GM19324 (cell line): Measurements from ENCODE around the gene DPH6.
"Not testable (repeated sequence)": the region's sequence is repeated elsewhere in the genome, so short reads cannot be mapped to it uniquely, and the experiment has no call there.

Source experiments
- ATAC-seq: cut with Tn5 transposase; IDR thresholded peaks from one replicate; pipeline ENCODE4 v1.9.1; 2021; ENCODE audit warnings: mild to moderate bottlenecking, moderate library complexity; ENCODE audit not compliant: unreplicated experiment, low FRiP score

The DPH6 gene, protein sequence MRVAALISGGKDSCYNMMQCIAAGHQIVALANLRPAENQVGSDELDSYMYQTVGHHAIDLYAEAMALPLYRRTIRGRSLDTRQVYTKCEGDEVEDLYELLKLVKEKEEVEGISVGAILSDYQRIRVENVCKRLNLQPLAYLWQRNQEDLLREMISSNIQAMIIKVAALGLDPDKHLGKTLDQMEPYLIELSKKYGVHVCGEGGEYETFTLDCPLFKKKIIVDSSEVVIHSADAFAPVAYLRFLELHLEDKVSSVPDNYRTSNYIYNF

DNA sequence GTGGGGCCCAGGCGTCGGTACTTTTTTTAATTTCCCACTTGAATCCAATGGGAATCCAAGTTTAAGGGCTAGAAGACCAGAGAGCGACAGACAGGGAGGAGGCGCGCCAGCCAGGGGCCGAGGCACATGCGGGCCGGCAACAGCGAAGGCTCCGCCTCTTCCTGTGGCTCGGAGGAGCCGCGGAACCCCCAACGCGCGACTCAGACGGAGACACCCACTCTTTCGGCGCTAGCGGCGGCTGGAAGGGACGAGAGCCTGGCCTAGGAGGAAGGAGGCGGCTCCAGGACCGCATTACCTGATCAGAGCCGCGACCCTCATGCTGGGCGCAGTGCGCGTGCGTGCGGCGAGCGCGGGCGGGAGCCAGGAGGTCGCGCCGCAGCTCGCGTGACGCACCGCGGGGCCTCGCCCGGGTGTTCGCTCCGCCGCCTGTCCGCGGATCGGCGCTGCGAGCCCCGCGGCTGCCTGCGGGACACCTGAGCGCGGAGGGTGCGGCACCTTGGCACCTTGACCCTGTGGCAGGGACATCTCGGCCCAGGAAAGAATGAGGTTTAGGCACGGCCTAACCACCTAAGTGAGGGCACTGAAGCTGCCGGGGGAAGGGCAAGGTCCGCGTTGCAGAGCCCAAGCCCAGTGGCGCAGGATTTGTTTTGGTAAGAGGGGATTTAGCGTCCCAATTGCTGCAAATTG, at the start of gene DPH6:
Gene DPH6, minus strand, starts transcription at position 342 of the 687 bp plus-strand sequence. Its CDS starts 24 bp downstream, at position 318.
- peak; percentile 95 for ATAC-seq

DNA sequence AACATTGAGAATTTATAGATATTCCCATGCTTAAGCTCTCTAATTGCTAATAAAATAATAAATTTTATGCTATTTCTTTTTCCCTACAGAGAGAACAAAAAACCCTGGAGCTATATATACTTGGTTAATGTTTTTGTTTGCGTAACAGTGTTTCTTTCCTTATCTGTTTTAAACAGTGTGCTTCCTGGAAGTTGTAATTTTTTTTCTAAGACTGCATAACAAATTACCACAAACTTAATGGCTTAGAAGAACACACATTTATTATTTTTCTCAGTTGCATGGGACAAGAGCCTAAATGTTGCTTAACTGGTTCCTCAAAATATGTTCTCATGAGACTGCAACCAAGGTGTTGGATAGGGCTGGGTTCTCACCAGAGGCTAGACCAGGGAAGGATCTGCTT, 49.7 kb upstream of the DPH6 start:
- ATAC-seq = no peak

DNA sequence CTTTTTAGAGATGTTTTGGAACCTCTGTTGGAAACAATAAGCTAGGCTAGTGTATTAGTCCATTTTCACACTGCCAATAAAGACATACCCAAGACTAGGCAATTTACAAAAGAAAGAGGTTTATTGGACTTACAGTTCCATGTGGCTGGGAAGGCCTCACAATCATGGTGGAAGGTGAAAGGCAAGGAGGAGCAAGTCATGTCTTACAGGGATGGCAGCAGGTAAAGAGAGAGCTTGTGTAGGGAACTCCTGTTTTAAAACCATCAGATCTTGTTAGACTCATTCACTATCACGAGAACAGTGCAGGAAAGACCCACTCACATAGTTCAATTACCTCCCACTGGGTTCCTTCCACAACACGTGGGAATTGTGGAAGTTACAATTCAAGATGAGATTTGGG, 46.0 kb upstream of the DPH6 start:
- not testable (repeated sequence) for ATAC-seq

DNA sequence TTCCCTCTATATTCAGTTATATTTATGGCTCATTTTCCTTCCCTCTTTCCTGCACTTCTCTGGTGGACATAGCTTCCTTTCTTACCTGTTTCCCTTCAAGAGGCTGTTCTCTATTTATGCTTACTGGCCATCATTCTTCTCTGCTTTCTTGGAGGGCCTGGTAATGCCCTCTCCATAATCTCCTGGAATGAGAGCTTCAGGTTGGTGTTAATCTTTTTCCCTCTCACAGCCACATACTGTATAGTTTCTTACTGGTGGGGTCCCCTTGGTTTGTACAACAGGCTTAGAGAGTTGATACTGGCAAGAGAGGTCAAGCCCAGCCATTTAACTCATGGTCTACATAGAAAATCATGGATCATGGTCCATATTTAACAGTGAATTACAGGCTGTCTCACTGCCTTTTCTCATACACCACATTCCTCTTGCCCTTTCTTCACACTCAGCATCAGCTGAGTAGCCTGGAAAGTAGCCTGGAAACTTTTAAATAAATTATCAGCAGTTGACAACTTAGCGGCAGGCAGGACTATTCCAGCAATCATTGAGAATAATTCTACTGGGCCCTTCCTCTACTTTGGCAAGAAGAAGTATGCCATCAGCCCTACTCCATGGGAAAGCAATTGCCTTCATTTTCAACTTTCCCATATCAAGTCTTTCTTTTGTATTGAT, 38.0 kb upstream of the DPH6 start:
- ATAC-seq = no peak

DNA sequence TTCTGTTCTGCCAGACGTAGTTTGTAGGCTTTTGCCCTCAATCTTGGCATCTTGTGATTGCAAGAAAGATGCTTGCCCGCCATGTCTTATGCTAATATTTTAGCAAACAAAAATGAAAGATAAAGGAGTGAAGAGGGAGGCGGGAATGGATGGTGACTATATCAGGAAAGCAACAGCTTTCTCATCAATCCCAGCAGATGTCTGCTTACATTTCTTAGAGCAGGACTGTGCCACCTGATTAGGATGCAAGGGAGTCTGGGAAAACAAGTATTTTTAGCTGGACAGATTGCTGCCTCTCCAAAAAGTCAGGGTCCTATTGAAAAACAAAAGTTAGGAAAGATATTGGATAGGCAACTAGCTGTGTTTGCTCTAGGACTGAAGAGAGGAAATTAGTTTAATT, 34.6 kb upstream of the DPH6 start:
- no peak for ATAC-seq

DNA sequence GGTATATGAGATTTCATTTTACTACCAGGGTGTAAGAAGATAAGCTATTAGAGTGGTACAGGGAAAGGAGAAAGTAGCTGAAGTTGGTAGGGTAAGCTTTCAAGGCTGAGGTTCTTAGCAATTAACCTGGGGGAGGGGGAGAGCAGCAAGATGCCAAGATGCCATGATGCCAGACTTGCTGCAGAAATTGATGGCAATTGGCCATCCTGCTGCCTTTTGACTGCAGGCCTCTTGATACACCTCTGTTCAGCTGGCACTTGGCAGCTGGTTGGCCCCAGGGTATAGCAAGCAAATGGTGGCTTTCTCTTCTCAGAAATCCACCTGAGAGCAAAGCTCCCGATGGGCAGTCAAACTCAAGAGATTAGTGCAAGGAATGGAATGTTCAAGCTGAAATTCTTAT, 21.4 kb upstream of the DPH6 start:
- ATAC-seq = no peak

DNA sequence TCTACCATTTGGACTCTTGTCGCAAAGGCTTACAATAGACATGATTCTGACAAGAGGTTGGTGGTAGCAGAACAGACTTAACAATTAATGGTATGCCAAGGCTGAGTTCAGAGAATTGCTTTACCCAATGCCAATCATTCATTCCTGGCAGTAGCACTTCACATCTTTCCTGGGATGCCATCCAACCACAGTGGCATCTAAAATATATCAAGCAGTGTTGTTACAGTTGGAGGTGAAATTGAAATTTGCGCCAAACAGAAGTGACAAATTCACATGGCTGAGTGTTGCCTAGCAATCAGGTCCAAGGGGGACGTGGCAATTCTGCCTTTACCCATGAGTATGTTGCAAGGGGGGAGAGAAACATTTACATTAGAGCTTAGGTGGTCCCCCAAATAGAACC, 21.0 kb upstream of the DPH6 start:
- ATAC-seq = no peak

DNA sequence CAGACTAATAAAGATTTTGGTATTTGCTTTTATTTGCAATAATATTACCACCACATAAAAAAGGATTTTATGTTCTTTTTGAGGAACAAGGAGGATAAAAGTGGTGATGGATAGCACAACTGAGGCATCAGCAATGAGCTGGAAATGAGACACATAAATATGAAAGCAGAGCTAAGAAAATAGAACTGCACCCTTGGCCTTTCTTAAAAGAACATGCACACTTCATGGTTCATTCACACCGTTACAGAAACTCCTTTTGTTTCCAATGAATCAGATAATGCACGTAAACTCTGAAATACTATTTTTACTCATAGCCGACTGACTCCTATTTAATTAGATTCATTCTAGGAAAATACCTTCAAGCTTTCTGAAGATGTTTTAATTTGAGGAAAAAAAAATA, 19.9 kb upstream of the DPH6 start:
- ATAC-seq = no peak

DNA sequence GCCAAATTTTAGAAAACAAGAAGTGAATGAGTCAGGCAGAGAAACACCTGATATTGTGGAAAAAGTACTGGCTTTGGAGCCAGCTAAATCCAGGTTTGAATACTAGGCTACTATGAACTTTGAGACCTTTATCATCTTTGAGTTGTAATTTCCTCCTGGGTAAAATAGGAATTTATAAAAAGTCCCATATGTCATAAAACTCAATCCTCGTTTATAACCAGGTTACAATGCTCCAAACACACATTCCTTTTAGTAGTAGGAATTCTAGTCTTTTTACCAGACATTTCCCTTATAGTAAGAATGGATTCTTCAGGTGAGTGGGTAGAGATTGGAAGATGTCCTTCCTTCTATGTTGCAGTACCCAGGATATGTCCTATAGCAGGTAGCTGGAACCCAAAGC, 16.7 kb upstream of the DPH6 start:
- no peak for ATAC-seq

DNA sequence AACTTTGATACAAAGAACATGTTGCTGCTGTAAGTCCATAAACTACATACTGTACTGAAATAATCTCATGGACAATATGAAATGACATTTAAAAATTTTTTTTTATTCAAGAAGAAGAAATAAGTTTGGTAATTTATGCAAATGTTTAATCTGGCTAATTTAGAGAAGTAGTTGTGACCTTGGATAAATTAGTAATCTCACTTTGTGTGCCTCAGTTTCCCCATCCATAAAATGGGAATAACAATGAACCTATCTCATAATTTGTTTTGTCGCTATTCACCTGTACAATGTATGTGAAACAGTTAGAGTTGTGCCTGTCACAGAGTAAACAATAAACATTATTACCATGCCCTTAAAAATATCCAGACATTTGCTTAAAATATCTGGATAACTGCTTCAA, 15.3 kb upstream of the DPH6 start:
- no peak for ATAC-seq

DNA sequence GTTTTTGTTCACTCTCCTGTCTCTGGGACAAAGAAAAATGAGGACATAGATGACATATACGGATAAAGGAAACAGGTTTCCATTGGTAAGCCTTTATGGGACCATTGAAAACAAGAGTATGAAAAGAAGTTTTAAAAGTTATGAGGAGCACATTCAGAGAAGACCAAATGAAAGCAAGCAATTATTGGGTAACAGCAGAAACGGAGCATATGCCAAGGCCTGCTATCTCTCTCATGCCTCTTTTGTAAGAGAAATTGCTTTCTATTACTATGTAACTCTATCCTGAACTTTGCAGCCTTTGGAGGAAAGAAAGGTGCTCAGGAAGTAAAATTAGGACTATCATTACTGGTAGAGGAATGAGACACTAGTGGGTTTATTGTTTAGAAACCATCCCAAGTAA, 14.9 kb upstream of the DPH6 start:
- no peak for ATAC-seq

DNA sequence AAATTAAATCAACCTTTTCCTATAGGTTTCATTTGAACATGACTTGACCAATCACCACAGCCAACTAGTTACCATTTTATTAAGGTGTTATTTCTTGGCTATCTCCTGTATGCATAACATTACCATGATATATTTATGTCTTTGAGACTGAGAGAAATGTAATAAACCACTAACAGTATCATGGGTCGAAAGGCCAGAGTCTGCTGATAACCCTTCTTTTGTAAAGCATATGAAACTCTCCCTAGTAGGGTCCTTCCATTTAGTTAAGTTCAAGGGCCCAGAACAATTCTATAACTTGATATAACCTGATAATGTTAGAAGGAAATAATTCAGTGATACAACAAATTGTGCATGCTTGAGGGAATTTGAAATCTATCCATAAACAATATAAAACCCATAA, 14.3 kb upstream of the DPH6 start:
- ATAC-seq = no peak

DNA sequence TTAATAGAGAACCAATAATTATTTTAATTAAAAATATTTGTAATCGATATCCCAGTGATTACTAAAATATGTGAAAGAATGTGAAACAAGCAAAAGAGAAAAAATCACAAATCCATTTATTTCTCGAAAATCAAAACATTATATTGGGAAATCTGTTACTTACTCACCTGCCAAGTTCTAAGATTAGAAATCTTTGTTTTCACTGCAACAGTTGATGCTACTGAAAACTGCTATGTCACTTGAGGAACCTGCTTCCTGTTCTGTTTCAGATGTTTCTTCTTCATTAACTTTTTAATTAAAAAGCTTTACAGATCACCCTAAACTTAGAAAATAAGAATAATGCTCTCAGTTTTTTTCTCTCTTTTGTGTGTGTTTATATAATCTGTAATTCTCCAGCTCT, 13.7 kb upstream of the DPH6 start:
- no peak for ATAC-seq

DNA sequence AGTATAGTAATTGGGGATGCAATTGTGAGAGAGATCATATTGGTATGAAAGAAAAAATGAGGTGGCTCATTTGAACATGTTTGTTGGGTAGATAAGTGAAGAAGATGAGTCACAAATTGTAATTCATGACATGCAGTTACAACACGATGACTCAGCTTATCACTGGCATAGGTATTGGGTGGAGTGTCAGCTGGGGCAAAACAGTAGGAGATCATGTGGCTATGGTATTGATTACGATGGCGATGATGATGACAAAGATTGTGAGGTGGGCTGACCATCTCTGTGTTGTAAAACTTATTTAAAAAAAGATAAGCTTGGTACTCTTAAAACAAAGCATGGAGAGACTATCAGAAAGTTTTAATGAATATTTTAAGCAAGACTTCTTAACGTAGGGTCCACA, 11.6 kb upstream of the DPH6 start:
- no peak for ATAC-seq

DNA sequence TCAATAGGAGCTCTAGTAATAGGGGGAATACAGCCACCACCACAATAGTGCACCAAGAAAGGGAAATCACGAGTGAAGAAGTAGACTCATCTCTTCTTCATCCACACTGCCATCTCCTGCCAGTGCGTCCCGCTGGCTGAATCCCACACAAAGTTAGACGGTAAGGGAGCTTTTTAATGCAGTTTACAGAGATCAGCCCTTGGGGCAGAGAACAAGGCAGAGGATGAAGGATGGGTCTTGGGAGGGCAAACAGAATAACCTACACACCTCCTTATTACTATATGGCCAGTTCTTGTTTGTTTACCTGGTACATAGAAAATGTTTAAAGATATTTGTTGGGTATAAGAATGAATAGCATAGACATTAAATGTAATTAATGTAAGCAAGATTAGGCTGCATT, 11.0 kb upstream of the DPH6 start:
- ATAC-seq = no peak

DNA sequence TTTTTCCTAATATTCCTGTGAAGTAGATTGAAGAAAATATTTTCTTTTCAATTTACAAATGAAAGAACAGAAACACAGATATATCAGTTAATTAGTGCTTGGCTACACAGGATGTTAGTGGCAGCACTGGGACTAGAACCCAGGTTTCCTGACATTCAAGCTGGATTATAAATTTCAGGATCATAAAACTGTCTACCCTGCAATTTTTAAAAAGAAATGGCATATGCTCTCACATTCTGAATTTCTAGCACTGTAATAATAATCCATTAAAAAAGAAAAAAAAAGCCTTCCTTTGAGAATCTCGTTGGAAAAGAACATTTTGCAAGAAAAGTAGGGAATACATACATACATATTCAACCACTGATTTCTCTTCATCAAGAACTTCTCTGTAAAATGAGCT, 9.3 kb upstream of the DPH6 start:
- no peak for ATAC-seq

DNA sequence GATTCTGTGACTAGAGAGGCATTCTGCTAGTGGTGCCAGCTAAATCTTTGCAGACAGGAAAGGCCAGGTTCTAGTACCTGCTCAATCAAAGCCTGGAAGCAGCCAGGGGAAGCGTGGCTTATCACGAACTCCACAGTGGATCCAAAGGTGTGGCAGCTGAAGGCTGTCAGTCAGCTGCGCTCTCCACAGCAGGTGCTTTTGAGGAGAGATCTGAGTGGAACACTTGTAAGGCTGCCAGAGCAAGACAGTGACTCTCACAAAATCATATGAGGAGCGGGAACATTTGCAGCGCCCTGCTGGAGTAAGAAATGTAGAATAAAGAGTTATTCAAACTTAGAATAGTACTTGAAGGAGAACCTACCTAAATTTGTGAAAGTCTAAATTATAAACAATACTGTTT, 5.0 kb upstream of the DPH6 start:
- ATAC-seq = no peak

DNA sequence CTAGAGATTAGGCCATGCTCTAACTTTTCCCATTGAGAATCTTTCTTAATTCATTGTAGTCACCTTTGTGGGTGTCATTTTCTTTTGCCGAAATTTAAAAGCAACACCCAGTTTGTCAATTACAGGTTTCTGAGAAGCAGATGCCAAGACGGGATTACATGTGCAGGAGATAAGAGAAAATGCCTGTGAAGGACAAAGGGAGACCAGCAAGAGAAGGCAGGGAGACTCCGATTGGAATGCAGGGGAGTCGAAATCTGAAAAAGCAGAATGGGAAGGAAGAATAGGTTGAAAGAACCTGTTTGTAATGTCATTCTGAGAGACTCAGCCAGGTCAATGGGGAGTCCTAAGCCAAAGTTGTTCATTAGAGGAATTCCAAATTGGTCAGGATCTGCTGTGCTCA, 3.6 kb upstream of the DPH6 start:
- ATAC-seq = no peak

DNA sequence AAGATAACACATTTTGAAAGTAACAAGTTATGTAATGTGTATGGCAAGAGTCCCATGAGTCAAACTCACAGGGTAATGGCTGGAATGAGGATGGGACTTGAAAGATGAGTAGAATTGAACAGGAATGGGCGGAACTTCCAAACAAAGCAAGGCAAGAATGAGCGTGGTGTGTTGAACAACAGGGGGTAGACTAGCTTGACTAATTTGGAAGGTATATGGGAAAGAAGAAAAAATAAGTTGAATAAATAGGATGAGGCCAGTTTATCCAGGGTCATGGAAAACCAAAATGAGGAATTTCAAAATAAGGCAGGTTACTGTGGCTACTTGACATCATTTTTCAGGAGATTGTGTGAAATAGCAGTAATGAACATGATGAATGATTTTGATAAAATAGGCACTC, 2.5 kb upstream of the DPH6 start:
- ATAC-seq = no peak

DNA sequence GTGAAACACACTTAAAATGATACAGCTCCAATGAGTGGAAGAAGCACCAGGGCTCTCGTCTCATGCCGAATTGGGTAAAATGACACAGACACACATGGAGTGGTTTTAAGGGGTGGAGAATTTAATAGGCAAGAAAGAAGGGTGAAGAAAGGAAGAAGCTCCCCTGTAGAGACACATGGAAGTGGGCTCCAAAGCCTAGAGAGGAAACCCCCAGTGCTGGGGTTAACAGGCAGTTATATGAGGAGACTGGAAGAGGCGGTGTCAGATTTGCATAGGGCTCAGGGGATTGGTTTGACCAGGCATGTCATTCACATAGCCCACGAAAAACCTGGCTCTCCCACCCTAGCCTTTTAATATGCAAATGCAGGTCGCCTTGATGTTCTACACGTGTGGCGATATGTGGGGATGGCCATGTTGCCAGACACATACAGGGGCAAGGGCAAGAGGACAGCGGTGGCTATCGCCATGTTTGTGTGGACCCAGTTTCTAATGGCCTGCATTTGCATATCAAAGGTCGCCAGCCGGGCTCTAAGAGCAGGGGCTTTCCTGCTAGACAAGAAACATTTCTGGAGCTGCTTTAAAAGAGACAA, 1.9 kb upstream of the DPH6 start:
- ATAC-seq = no peak

DNA sequence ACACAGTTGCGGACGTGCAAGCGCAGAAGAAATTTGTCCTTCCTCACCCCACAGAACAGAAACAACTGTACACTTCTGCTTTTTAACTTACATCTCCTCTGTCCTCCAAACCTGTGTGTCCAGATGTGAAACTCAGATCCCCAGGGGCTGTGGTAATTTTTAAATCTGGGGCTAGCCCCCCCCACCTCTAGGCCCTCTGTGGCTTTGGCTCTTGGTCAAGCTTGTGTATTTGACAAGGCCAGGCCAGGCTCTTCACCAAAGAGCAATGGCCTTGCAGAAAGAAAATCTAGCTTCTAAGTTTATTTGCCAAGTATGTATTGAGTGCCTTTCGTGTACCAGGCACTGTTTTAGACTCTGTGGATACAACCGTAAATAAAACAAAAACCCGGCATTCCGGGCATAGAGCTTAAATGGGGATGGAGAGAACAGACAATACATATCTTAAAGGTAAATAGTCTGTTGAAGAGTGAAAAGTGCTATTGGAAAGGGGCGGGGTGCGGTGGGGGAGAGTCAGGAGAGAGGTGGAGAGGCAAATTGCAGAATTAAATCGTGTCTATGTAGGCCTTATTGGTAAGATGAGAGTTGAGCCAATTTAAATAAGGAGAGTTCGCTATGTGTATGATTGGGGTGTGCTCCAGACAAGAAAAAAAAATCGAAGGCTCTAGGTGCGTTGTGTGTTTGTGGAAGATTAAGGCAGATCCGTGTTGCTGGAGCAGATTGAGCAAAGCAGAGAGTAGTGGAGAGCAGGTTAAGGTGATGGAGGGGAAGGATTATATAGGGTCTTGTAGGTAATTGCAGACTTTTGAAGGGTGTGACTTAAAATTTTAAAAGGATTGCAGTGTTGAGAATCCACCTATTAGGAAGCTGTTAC, 781 bp upstream of the DPH6 start:
- ATAC-seq = peak; percentile 19
